GM21381 (cell line): ENCODE data around the gene CUEDC2.

Experiments used
- ATAC-seq: cut with Tn5 transposase; IDR thresholded peaks from one replicate; pipeline ENCODE4 v1.9.1; 2021; ENCODE audit warnings: mild to moderate bottlenecking, moderate library complexity; ENCODE audit not compliant: unreplicated experiment

CUEDC2 gene

DNA sequence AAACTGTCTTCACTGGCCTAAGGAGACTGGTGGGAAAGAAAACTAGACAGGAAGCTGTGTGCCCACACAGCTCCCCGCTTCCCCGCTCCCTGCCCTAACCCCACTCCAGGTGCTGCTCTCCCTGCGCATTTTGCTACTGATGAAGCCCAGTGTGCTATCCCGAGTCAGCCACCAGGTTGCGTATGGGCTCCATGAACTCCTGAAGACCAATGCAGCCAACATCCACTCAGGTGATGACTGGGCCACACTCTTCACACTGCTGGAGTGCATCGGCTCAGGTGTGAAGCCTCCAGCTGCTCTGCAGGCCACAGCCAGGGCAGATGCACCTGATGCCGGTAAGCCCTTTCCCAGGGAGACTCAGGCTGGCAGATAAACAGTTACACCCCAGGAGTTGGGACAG is 57.1 kb downstream of the CUEDC2 start:
- ATAC-seq, result no peak
